ENCODE results near the gene C15orf62.

C15orf62 gene

GRCh38 chr15:40785814-40786213 is 16.0 kb downstream of the C15orf62 start:
- DNase-seq: no peak

- DNase-seq: peak; percentile 91
These were observed 17.6 kb downstream of the C15orf62 start for GRCh38 chr15:40787344-40787841.

GRCh38 chr15:40787991-40788390 is 18.2 kb downstream of the C15orf62 start:
- peak; percentile 63 for DNase-seq

GRCh38 chr15:40789119-40789518 is 19.3 kb downstream of the C15orf62 start:
- no peak for DNase-seq

- DNase-seq: no peak
These were observed 20.2 kb downstream of the C15orf62 start for GRCh38 chr15:40789999-40790398.

- no peak for DNase-seq
These were observed 20.9 kb downstream of the C15orf62 start for GRCh38 chr15:40790718-40791117.

- DNase-seq: no peak
These were observed 22.6 kb downstream of the C15orf62 start for GRCh38 chr15:40792394-40792793.

GRCh38 chr15:40793216-40793989 is 23.6 kb downstream of the C15orf62 start:
- no peak for DNase-seq

GRCh38 chr15:40796041-40796440 is 26.3 kb downstream of the C15orf62 start:
- no peak for DNase-seq

GRCh38 chr15:40796512-40796911 is 26.7 kb downstream of the C15orf62 start:
- no peak for DNase-seq

GRCh38 chr15:40799523-40799922 is 29.7 kb downstream of the C15orf62 start:
- DNase-seq: no peak

- DNase-seq: no peak
These were observed 33.3 kb downstream of the C15orf62 start for GRCh38 chr15:40803076-40803475.

GRCh38 chr15:40803688-40804087 is 33.9 kb downstream of the C15orf62 start:
- DNase-seq: no peak

- DNase-seq: no peak
These were observed 36.9 kb downstream of the C15orf62 start for GRCh38 chr15:40806672-40807027.

GRCh38 chr15:40807028-40807887 is 37.5 kb downstream of the C15orf62 start, which contains the start of the genes DNAJC17 and ZFYVE19:
Gene DNAJC17 (minus strand): TSS chr15:40807473. CDS start chr15:40807446, 27 bp downstream.
Gene ZFYVE19 (plus strand): TSS chr15:40807089. CDS start chr15:40807590, 501 bp downstream.
- peak; percentile 99 for DNase-seq

- DNase-seq: no peak
These were observed 38.2 kb downstream of the C15orf62 start for GRCh38 chr15:40807888-40808461.

GRCh38 chr15:40808861-40809450 is 39.2 kb downstream of the C15orf62 start:
- no peak for DNase-seq

GRCh38 chr15:40812721-40813425 is 43.1 kb downstream of the C15orf62 start:
- no peak for DNase-seq

GRCh38 chr15:40815042-40815698 is 45.4 kb downstream of the C15orf62 start:
- DNase-seq: no peak

GRCh38 chr15:40819048-40819447 is 49.3 kb downstream of the C15orf62 start:
- DNase-seq: no peak

GRCh38 chr15:40821195-40821594 is 51.4 kb downstream of the C15orf62 start:
- no peak for DNase-seq
